Measurements from ENCODE around the gene ZNF503. TPM values are rescaled to one million over a fixed set of nuclear protein-coding genes. Genes with fewer than 3 reads are reported as not detected.

The ZNF503 gene
- total and polyA plus RNA-seq, 2 experiments from 2014 or later = 0.21 TPM; not detected in 1

- no peak for TF ChIP-seq ZNF462 (CRISPR knock-in tag; IDR thresholded peaks at IDR 0.05)
- TF ChIP-seq POLR2AphosphoS5 (IDR thresholded peaks at IDR 0.05; ENCODE audit: low read depth) = no peak
- no peak for TF ChIP-seq EZH2phosphoT487 (IDR thresholded peaks at IDR 0.05; ENCODE audit: unreplicated experiment)
- no peak for TF ChIP-seq ETS1 (IDR thresholded peaks at IDR 0.05)
Measured at GRCh38 chr10:75448166-75448565, 46.6 kb upstream of the ZNF503 start (continued).

GRCh38 chr10:75446508-75446907, 44.9 kb upstream of the ZNF503 start:
- H3K4me3 Mint-ChIP-seq = no peak overlapping the region
- no peak overlapping the region for H3K4me2 ChIP-seq
- H3K4me1 Mint-ChIP-seq = peaks cover 28% of the 10 kb centered on the region
- H3F3A ChIP-seq (replicated peaks; ENCODE audit: low read depth) = no peaks in the 10 kb centered on the region
- no peaks in the 10 kb centered on the region for H4K20me1 ChIP-seq (replicated peaks; ENCODE audit: insufficient read depth)
- peaks cover 6% of the 10 kb centered on the region; the same call in 1 of the 3 replicates for H3K36me3 Mint-ChIP-seq (ENCODE audit: low read depth)
- H3K27ac Mint-ChIP-seq = no peak overlapping the region
- DNase-seq (ENCODE audit: low spot score) (no peak), ATAC-seq (no peak)
- no peaks in the 10 kb centered on the region for H3K9me2 ChIP-seq (ENCODE audit: insufficient read depth)
- no peak overlapping the region for H3K4me3 ChIP-seq
- no peak overlapping the region for H2AFZ ChIP-seq
- peaks cover 24% of the 10 kb centered on the region for H3K4me1 ChIP-seq (ENCODE audit: insufficient read depth)
- peaks cover 17% of the 10 kb centered on the region for H3K27me3 Mint-ChIP-seq (ENCODE audit: insufficient read depth, low read depth, poor library complexity)
- peaks cover 18% of the 10 kb centered on the region for H3K9me3 Mint-ChIP-seq
- H3K27me3 ChIP-seq (ENCODE audit: insufficient read depth) = peaks cover 20% of the 10 kb centered on the region
- no peaks in the 10 kb centered on the region for H3K79me2 ChIP-seq (replicated peaks; ENCODE audit: insufficient read depth)
- H3K27ac ChIP-seq (ENCODE audit: low read depth) = no peak overlapping the region
- H3K36me3 ChIP-seq (ENCODE audit: insufficient read depth) = no peaks in the 10 kb centered on the region
- TF ChIP-seq EZH2phosphoT487 (IDR thresholded peaks at IDR 0.05; ENCODE audit: unreplicated experiment) = no peak
- no peak for TF ChIP-seq ETS1 (IDR thresholded peaks at IDR 0.05)
- TF ChIP-seq JUNB (IDR thresholded peaks at IDR 0.05; ENCODE audit: unreplicated experiment) = no peak
- no peak for TF ChIP-seq ZNF462 (CRISPR knock-in tag; IDR thresholded peaks at IDR 0.05)
